ENCODE measurements around the gene DENND4C. TPM values are rescaled to one million over a fixed set of nuclear protein-coding genes. Genes with fewer than 3 reads are reported as not detected.
"Not testable (repeated sequence)": the region's sequence is repeated elsewhere in the genome, so short reads cannot be mapped to it uniquely, and the experiment has no call there.

Gene DENND4C
- polyA plus RNA-seq, 4 donors: 38.6 to 57.0 (median 49.0) TPM

DNA sequence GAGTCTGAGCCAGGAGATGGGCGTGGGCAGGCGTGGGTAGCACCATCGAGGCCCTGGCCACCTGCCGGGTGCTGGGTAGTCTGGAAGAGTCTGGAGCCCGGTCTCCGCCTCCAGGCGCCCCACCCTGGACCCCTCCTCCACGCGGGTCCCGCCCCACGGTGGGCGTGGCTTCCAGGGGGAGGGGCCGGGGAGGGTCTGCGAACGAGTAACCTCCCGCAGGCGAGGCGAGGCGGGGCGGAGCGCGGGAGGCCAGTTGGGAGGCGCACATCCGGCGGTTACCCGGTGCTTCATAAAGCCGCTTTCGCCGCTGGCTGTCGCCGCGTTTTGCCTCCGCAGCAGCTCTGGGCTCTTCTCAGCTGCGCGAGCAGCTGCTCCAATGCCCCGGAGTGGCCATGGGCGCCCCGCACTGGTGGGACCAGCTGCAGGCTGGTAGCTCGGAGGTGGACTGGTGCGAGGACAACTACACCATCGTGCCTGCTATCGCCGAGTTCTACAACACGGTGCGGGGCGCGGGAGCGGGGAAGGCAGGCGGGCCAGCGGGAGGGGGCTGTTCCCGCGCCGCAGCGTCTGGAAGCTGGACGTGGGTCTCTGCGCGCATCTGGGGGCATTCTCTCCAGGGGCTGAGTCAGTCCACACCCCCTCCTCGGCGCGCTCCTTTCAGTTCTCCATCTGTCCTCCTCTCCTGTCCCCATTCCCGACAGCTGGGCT lies 178.4 kb downstream of the DENND4C start, which contains the start of gene ACER2:
Gene ACER2 (plus strand): TSS at position 317 of the 708 bp plus-strand sequence. CDS start 76 bp downstream, at position 393.
- DNase-seq (ENCODE audit: low read depth in 4 of 4, low spot score in 2 of 4): peak; percentile 64 to 88 (median 82)

DNA sequence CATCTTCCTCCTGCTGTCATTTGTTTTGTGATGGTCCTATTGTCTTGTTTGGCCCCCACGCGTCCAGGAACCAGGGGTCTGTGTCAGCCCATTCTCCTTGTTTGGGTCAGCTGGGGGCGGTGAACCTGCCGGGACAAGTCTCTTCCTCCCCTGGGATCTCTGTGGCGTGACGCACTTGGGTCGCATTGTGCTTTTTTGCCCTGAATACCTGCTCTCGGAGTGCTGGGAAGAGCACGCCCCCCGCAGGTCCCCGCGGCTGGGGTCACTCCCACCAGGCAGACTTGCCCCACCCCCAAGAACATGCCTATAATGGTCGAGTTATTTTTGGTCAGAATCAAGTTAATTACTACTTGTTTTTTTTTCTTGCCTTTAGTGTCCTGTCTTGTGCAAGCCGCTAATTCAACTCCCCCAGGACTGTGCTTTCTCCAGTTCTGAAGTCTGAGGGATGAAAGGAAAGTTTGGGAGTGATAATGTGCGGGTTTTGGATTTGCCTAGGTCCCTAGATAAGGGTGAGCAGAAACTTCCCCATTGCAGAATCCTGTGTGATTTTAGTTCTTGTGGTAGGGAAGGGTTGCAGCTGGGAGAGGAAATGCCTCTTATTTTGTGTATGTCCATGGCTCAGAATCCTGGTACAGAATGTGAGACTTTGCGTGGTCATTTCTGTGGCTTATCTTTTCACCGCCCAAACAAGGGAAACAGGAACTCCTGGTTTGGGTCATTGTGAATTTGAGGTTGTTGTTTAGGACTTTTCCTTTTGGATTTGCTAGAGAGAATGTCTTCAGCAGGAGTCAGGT lies 179.1 kb downstream of the DENND4C start:
- DNase-seq (ENCODE audit: low read depth in 4 of 4, low spot score in 2 of 4): no peak

DNA sequence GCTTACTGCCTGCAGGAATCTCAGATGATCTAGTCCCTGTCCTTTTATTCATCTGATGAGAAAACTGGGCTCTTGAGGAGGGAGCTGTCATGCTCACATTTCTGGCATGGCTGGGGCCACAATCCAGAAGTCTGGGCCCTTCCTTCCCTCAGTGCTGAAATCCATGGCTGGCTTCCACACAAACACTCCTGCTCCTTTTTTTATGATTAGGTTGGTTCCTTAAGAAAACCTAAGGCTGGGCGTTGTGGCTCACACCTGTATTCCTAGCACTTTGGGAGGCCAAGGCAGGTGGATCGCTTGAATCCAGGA lies 179.7 kb downstream of the DENND4C start:
- no peak for DNase-seq (ENCODE audit: low read depth in 4 of 4, low spot score in 2 of 4)

DNA sequence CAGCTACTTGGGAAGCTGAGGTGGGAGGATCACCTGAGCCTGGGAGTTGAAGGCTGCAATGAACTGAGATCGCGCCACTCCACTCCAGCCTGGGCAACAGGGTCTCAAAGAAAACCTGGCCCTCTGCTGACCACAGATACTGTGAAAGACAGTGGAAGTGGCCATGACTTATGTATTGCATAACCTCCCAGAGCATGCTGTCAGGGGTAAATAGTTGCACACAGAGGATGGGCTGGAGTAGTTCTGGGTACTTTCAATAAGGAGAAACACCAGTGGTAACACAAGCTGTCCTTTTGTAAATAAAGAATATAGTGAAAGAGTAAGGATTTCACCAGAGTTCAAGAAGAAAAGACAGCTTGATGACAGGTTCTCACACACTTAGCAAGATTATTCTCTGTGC lies 180.1 kb downstream of the DENND4C start:
- no peak for DNase-seq (ENCODE audit: low read depth in 4 of 4, low spot score in 2 of 4)

DNA sequence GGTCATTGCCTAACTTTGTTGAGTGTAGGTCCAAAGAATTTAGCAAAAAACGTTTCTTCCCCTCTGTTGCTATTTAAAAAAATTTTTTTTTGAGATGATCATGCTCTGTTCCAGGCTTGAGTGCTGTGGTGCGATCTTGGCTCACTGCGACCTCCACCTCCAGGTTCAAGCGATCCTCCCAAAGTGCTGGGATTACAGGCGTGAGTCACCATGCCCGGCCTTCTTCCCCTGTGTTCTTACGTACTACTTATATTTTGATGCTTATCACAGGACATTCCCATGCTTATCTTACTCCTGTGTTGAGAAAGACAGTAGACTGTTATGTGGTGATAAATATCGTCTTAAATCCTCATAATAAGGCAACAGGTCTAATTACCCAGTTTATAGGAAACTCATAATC lies 180.8 kb downstream of the DENND4C start:
- DNase-seq (ENCODE audit: low read depth in 4 of 4, low spot score in 2 of 4): no peak

DNA sequence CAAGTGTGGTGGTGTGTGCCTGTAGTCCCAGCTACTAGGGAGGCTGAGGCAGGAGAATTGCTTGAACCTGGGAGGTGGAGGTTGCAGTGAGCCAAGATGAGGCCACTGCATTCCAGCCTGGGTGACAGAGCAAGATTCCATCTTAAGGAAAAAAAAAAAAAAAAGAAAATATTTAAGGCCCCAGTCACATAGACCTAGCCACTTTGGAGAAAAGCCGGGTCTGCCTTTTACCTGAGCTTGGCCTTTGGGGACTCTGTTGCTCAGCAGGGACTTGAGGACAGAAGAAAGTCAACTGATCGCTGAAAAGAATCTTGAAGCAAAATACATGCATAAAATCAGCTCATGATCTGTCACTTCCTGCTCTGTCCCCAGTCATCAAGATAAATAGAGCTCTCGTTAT lies 183.0 kb downstream of the DENND4C start:
- DNase-seq (ENCODE audit: low read depth in 4 of 4, low spot score in 2 of 4): not testable (repeated sequence)

DNA sequence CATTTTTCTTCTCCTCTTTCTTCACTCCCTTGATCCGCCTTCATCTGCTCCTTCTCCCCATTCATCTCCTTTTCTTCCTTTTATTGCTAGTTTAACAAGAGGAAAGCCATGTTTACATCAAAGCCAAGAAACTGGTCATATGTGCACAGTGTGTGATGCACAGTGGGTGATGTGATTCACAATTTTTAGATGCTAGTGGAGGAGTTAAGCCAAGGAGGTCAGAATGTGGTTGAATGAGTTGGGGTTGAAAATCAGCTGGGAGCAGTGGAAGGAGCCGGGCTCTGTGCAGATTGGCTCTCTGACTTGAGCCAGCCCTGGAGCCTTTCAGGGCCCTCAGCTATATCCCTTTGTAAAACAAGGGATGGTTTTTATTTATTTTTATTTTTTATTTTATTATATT lies 185.7 kb downstream of the DENND4C start:
- DNase-seq (ENCODE audit: low read depth in 4 of 4, low spot score in 2 of 4): no peak

DNA sequence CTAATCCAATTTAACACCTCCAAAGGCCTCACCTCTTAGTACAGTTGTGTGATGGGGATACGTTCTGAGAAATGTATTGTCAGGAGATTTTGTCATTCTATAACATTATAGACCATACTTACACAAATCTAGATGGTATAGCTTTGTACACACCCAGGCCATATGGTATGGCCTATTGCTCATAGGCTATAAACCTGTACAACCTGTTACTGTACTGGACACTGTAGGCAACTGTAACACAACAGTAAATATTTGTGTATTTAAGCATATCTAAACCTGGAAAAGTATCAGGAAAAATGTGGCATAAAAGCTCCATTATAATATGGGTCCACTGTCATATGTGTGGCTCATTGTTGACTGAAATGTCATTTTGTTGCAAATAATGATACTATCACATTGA lies 190.4 kb downstream of the DENND4C start:
- DNase-seq (ENCODE audit: low read depth in 4 of 4, low spot score in 2 of 4): no peak

Other genes starting within 250 kb of the DENND4C start
- under 1 TPM; 0.14 to 0.25 (median 0.23) TPM for gene SAXO1, start 197.5 kb upstream of the DENND4C start, polyA plus RNA-seq (ENCODE audit: insufficient read length in 4 of 4)
- 100 to 1,000 TPM in 3 of 4 donors, 10 to 100 TPM in 1; 89.4 to 125 (median 109) TPM for gene RRAGA, start 181.3 kb upstream of the DENND4C start, polyA plus RNA-seq (ENCODE audit: insufficient read length in 4 of 4)
- 10 to 100 TPM; 16.8 to 22.8 (median 19.0) TPM for gene HAUS6, start 127.8 kb upstream of the DENND4C start, polyA plus RNA-seq (ENCODE audit: insufficient read length in 4 of 4)
- 100 to 1,000 TPM in 2 of 4 donors, 10 to 100 TPM in 2; 83.7 to 115 (median 95.1) TPM for gene PLIN2, start 103.2 kb upstream of the DENND4C start, polyA plus RNA-seq (ENCODE audit: insufficient read length in 4 of 4)
- gene RPS6, start 149.5 kb downstream of the DENND4C start, polyA plus RNA-seq (ENCODE audit: insufficient read length in 4 of 4): 1,000 to 10,000 TPM; 2,630 to 3,172 (median 2,877) TPM
- gene ACER2, start 178.3 kb downstream of the DENND4C start, polyA plus RNA-seq (ENCODE audit: insufficient read length in 4 of 4): 10 to 100 TPM in 3 of 4 donors, 1 to 10 TPM in 1; 6.9 to 17.7 (median 12.9) TPM